Adipose tissue (tissue), 3 donors: ENCODE results near the gene AAR2. TPM values are rescaled to one million over a fixed set of nuclear protein-coding genes. Genes with fewer than 3 reads are reported as not detected.

ENCODE experiments used
- H3K27ac ChIP-seq: one replicate; pipeline ENCODE4 v1.5.1; 2013; ENCODE audit warnings: low read depth, low read length
- WGBS, 3 donors: extraction: QIAGEN DNeasy Blood & Tissue Kit; methylation state at CpG; one replicate each; pipeline ENCODE4 v1.1.7; 2013; 5-methylcytosine and 5-hydroxymethylcytosine counted together
- polyA plus RNA-seq, 3 donors: library from polyadenylated mRNA; stranded (reverse); fragments of 200-250 nt; gene quantifications; one replicate each; pipeline ENCODE4 v1.2.3, GENCODE V29; 2013
- donor health status: healthy with polysubstance abuse.
- donor health status: Bipolar disorder and iron deficiency.
- donor health status: healthy.

AAR2 gene
- polyA plus RNA-seq, 3 donors: 16.7 to 33.9 (median 17.9) TPM

DNA sequence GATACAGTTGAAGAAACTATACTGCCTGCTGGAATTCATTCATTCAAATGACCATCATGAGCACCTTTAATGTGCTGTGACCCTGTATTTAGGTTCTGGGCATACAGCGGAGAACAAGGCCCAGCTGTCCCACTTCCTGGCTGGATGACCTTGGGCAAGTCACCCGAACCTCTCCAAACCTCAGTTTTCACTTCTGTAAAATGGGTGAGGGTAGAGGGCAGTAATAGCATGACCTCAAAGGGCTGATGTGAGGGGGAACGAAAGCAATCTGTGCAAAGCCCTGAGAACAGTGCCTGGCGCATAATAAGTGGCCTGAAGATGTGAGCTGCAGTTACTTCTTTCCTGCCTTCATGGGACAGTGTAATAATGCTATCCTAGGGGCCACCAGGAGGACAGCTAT lies 20.5 kb upstream of the AAR2 start:
- 90 to 94% (median 94%) methylated on average over 4 of the region's 4 CpGs for WGBS, 3 donors

DNA sequence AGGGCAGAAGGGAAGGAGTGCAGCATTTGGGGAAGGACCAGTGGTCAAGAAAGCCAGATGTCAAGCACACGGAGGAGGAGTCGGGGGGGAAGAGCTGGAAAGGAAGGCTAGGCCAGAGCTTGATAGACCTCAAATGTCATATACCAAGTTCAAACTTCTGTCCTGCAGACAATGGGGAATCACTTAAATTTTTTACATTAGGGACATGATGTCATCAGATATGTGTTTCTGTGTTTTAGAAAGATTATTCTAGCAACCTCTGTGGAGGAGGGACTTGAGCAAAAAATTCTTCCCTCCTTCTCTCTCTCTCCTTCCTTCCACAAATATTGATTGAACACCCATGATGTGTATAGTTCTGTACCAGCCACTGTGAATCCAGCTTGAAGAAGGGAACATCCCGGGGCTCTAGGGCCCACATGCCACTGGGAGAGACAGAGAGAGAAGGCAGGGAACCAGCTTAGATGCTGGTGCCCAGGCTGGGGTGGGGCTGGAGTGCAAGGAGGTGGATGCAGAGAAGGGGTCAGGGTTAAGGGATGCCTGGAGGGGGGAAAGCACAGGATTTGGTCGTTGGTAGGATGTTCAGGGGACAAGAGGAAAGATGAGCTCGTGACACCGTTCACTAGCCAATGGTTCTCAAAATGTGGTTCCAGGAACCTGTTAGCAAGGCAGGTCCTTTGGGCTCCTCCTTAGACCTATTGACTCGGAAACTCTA lies 19.8 kb upstream of the AAR2 start:
- WGBS, 3 donors: 83 to 85% (median 83%) methylated on average over 7 of the region's 7 CpGs
- no peak overlapping the region for H3K27ac ChIP-seq

More for the DNA sequence above, 20.5 kb upstream of the AAR2 start:
- no peak overlapping the region for H3K27ac ChIP-seq

DNA sequence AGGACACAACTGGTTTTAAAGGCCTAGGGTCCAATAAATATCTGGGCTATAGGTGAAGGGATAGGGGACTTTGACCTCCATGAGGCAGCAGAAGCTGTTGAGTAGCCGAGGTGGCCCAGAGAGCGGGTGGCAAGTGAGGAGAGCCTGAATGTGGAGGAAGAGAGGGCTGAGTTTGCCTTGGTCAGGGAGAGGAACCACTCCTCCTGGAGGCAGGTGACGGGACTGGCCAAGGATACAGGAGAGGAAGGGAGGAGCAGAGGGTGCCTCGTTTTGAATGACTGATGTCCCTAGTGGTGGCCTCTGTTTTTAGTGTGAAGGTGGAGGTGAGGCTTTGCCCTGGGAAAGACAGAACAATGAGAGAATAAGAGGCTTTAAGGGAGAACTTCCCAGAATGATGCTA lies 19.1 kb upstream of the AAR2 start:
- WGBS, 3 donors: 61 to 71% (median 65%) methylated on average over 4 of the region's 4 CpGs
- no peak overlapping the region for H3K27ac ChIP-seq

- 73 to 80% (median 78%) methylated on average over 16 of the region's 16 CpGs for WGBS, 3 donors
- no peak overlapping the region for H3K27ac ChIP-seq
Observed at GRCh38 chr20:36218380-36219064, 17.8 kb upstream of the AAR2 start.

- no peak overlapping the region for H3K27ac ChIP-seq
- 92 to 95% (median 92%) methylated on average over 17 of the region's 17 CpGs for WGBS, 3 donors
Observed at GRCh38 chr20:36219671-36220220, 16.5 kb upstream of the AAR2 start.

DNA sequence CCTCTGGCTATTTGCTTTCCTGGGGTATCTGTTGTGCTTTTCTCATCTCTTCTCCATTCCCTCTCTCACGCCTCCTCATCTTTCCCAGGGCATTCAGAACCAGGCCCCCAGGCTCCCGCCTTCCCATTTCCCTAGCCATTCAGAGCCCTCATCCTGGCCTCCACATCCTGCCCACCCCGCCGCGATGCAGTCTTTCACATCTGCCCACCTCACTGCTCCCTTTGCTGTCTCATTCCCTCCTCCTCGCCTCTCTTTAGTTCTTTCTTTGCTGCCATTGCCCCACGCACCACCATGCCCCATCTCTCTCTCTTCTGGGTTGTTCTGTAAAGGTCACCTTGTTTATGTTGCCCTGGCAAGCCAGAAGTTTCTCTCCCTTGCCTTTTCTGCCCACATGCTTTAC lies 10.6 kb upstream of the AAR2 start:
- H3K27ac ChIP-seq: no peak overlapping the region

GRCh38 chr20:36228770-36229169 lies 7.5 kb upstream of the AAR2 start:
- no peak overlapping the region for H3K27ac ChIP-seq
- WGBS, 3 donors: 60 to 63% (median 62%) methylated on average over 6 of the region's 6 CpGs

More for the DNA sequence above, 10.6 kb upstream of the AAR2 start:
- 87 to 94% (median 89%) methylated on average over 7 of the region's 7 CpGs for WGBS, 3 donors

- H3K27ac ChIP-seq: no peak overlapping the region
- 50 to 59% (median 52%) methylated on average over 3 of the region's 3 CpGs for WGBS, 3 donors
Observed at GRCh38 chr20:36230019-36230418, 6.3 kb upstream of the AAR2 start.

GRCh38 chr20:36231331-36231730 lies 4.9 kb upstream of the AAR2 start:
- WGBS, 3 donors: 87 to 91% (median 88%) methylated on average over 7 of the region's 7 CpGs
- H3K27ac ChIP-seq: no peak overlapping the region

DNA sequence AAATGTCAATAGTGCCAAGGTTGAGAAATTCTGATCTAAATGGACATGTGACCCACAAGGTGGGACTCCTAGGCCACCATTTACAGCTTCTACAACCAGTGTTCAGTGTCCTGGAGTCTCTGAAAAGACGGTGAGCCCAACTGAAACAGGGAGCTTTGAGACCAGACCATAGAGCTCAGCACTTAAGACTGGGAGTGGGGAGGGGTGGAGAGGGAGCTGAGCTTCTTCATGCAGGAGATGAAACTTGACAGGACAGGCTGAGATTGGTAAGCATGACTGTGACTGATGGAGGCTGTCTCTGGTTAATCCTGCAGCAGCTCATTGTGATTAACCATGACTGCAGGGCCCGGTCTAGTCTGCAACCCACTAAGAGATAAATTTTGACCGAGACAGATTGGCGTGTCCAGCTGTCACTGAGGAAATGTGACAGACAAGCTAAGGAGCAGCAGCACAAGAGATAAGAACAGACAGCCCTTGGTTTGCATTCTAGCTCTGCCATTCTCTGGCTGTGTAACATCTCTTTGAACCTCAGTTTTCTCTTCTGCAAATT lies 1.4 kb upstream of the AAR2 start:
- H3K27ac ChIP-seq: no peak overlapping the region
- WGBS, 3 donors: 82 to 89% (median 85%) methylated on average over 4 of the region's 4 CpGs

GRCh38 chr20:36236786-36237121 lies 476 bp downstream of the AAR2 start:
- H3K27ac ChIP-seq: no peak overlapping the region
- WGBS, 3 donors: 0 to 1% (median 1%) methylated on average over 6 of the region's 6 CpGs

DNA sequence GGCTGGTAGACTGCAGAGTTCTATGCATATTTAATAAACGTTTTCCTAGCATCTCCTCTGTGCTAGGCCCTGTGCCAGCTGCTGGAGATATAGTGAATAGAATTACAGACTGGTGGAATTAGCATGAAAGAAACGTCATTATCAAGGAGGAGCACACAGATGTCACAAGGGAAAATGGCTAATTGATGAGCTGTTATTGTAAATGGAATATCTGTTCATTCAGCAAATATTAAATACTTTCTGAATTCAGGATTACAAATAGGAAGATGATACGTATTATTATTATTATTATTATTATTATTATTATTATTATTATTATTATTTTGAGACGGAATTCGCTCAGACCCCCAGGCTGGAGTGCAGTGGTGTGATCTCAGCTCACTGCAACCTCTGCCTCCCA lies 1.2 kb downstream of the AAR2 start:
- WGBS, 3 donors: 54 to 70% (median 67%) methylated on average over 5 of the region's 5 CpGs
- no peak overlapping the region for H3K27ac ChIP-seq

- no peak overlapping the region for H3K27ac ChIP-seq
- 86 to 88% (median 87%) methylated on average over 3 of the region's 3 CpGs for WGBS, 3 donors
Observed at GRCh38 chr20:36238153-36238552, 1.9 kb downstream of the AAR2 start.

- no peak overlapping the region for H3K27ac ChIP-seq
- WGBS, 3 donors: 51 to 73% (median 67%) methylated on average over 3 of the region's 3 CpGs
Observed at GRCh38 chr20:36238760-36239159, 2.5 kb downstream of the AAR2 start.

- H3K27ac ChIP-seq: no peak overlapping the region
- 92 to 96% (median 95%) methylated on average over 12 of the region's 12 CpGs for WGBS, 3 donors
Observed at GRCh38 chr20:36240076-36240475, 3.8 kb downstream of the AAR2 start.

GRCh38 chr20:36241678-36242077 lies 5.4 kb downstream of the AAR2 start:
- no peak overlapping the region for H3K27ac ChIP-seq
- 90 to 92% (median 91%) methylated on average over 4 of the region's 4 CpGs for WGBS, 3 donors

GRCh38 chr20:36243726-36244125 lies 7.4 kb downstream of the AAR2 start:
- no peak overlapping the region for H3K27ac ChIP-seq
- WGBS, 3 donors: 58 to 94% (median 72%) methylated on average over 1 of the region's 1 CpG

- no peak overlapping the region for H3K27ac ChIP-seq
- WGBS, 3 donors: 87 to 91% (median 87%) methylated on average over 4 of the region's 4 CpGs
Observed at GRCh38 chr20:36246401-36246800, 10.1 kb downstream of the AAR2 start.

DNA sequence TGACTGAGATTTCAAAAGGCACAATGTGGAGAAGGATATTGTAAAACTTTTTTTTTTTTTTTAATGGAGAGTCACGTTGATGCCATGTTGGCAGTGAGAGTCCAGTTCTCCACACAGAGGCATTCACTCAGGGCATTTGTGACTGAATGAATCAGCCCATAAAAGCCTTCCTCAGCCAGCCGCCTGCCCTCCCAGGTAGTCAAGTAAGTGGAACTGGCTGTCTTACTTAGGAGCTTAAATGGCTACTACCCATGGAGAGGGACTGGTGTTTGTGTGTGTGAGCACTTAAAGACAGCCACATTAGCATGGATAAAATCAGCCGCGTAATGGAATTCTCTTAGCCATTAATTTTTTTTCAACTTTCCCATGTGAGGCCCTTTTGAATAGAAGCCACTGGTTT lies 12.6 kb downstream of the AAR2 start:
- no peak overlapping the region for H3K27ac ChIP-seq
- 82 to 90% (median 84%) methylated on average over 4 of the region's 4 CpGs for WGBS, 3 donors
